ENCODE results near the gene SYN1.

SYN1 gene

GRCh38 chrX:47593522-47593921, 26.1 kb downstream of the SYN1 start:
- DNase-seq = no peak

GRCh38 chrX:47590984-47591383, 28.7 kb downstream of the SYN1 start:
- DNase-seq = no peak

GRCh38 chrX:47587906-47588735, 31.5 kb downstream of the SYN1 start:
- no peak for DNase-seq

- DNase-seq = no peak
These were observed 32.4 kb downstream of the SYN1 start for GRCh38 chrX:47587091-47587891.

GRCh38 chrX:47586043-47586787, 33.4 kb downstream of the SYN1 start:
- DNase-seq = no peak

GRCh38 chrX:47585273-47585672, 34.4 kb downstream of the SYN1 start:
- no peak for DNase-seq

GRCh38 chrX:47584714-47585113, 34.9 kb downstream of the SYN1 start:
- DNase-seq = no peak

GRCh38 chrX:47583240-47583861, 36.3 kb downstream of the SYN1 start:
- DNase-seq = no peak

GRCh38 chrX:47581731-47582647, 37.7 kb downstream of the SYN1 start, which contains the start of gene TIMP1:
Gene TIMP1, plus strand, starts transcription at chrX:47582436. Its CDS starts 980 bp downstream, at chrX:47583416.
- peak; percentile 74 for DNase-seq

GRCh38 chrX:47579537-47579936, 40.1 kb downstream of the SYN1 start:
- no peak for DNase-seq

- no peak for DNase-seq
These were observed 41.0 kb downstream of the SYN1 start for GRCh38 chrX:47578692-47579091.

- DNase-seq = no peak
These were observed 41.8 kb downstream of the SYN1 start for GRCh38 chrX:47577901-47578300.

GRCh38 chrX:47577424-47577823, 42.2 kb downstream of the SYN1 start:
- no peak for DNase-seq

- DNase-seq = no peak
These were observed 43.4 kb downstream of the SYN1 start for GRCh38 chrX:47576021-47576898.

- DNase-seq = no peak
These were observed 44.9 kb downstream of the SYN1 start for GRCh38 chrX:47574547-47575301.

- no peak for DNase-seq
These were observed 45.5 kb downstream of the SYN1 start for GRCh38 chrX:47574076-47574546.

- no peak for DNase-seq
These were observed 46.1 kb downstream of the SYN1 start for GRCh38 chrX:47573341-47574075.

- DNase-seq = no peak
These were observed 46.8 kb downstream of the SYN1 start for GRCh38 chrX:47572773-47573340.

- DNase-seq = no peak
These were observed 47.8 kb downstream of the SYN1 start for GRCh38 chrX:47571896-47572295.

All from activated T-cell treated with anti-CD3 and anti-CD28 coated beads for 4 hours (primary cell).